HepG2 (cell line): ENCODE results near the gene OR6T1. TPM values are rescaled to one million over a fixed set of nuclear protein-coding genes. Genes with fewer than 3 reads are reported as not detected.

ENCODE experiments used
- ATAC-seq: fragments of 200-7000 bp; cut with Tn5 transposase; 3 replicates; pipeline ENCODE4 v1.9.1; 2020; ENCODE audit warnings: mild to moderate bottlenecking, moderate library complexity
- BruUV-seq: library from RNA; stranded (reverse); fragments of 400-500 nt; replicated peaks from 2 replicates; lab custom pipeline; 2021; lab: Mats Ljungman, UMichigan
- CTCF ChIA-PET: fragments of 300-600 bp; formaldehyde crosslinking; extraction: SDS; loops from one replicate; lab custom pipeline; 2021; ENCODE audit warnings: low total read pairs, inconsistent platforms, low intra/inter-chr PET ratio; lab: Yijun Ruan, JAX
- POLR2A ChIA-PET: fragments of 350-600 bp; sonication (Branson Sonifier 250); formaldehyde crosslinking; loops from one replicate; lab custom pipeline; 2020; ENCODE audit warnings: antibody characterized with exemption, inconsistent platforms; lab: Yijun Ruan, JAX
- DNase-seq: peaks from one replicate; pipeline ENCODE4 v3.0.0-alpha.2; 2015; ENCODE audit warnings: low spot score
- FAIRE-seq: peaks from 3 replicates; lab custom pipeline; 2011; peaks lifted over from hg19 to GRCh38; lab: Jason Lieb, UNC
- H2AFZ ChIP-seq: one replicate; pipeline ENCODE4 v1.6.1; 2011; ENCODE audit warnings: low read length, inconsistent platforms
- H3K27ac ChIP-seq: fragments of 300-600 bp; 3 replicates; pipeline ENCODE4 v1.8.0; 2011; ENCODE audit warnings: mixed run types, mild to moderate bottlenecking, mixed read lengths, low read length, inconsistent platforms; ENCODE audit not compliant: insufficient read depth; ENCODE audit errors: extremely low read length
- H3K27me3 ChIP-seq, 2 experiments: fragments of 200-600 bp in 1 of 2; 2 replicates in 1 of 2; 3 replicates in 1 of 2; pipeline versions ENCODE4 v1.6.0 to v1.8.0; 2011; ENCODE audit warnings: low read length in 2 of 2, mild to moderate bottlenecking in 2 of 2, moderate library complexity in 2 of 2, inconsistent platforms in 1 of 2; ENCODE audit not compliant: insufficient read depth in 2 of 2, control insufficient read depth in 1 of 2
- H3K36me3 ChIP-seq, 2 experiments: fragments of 200-600 bp in 1 of 2; replicated peaks in 1 of 2; 2 replicates in 1 of 2; 3 replicates in 1 of 2; pipeline versions ENCODE4 v1.5.1 to v1.8.0; 2011; ENCODE audit warnings: low read length in 2 of 2, inconsistent platforms in 1 of 2; ENCODE audit not compliant: insufficient read depth in 2 of 2, control insufficient read depth in 1 of 2
- H3K4me1 ChIP-seq: 2 replicates; pipeline ENCODE4 v1.5.1; 2012; ENCODE audit warnings: low read length, inconsistent platforms; ENCODE audit not compliant: insufficient read depth
- H3K4me2 ChIP-seq: 2 replicates; pipeline ENCODE4 v1.6.0; 2011; ENCODE audit warnings: low read depth, low read length, inconsistent platforms
- H3K4me3 ChIP-seq, 3 experiments: fragments of 200-600 bp in 1 of 3; sonication (generic), shearing (Covaris generic) in 1 of 3; replicated peaks in 1 of 3; 2 replicates each; pipeline ENCODE4 v1.5.1; 2011 to 2016; ENCODE audit warnings: low read length in 3 of 3, inconsistent platforms in 2 of 3, low read depth in 2 of 3, mild to moderate bottlenecking in 2 of 3, control low read depth in 1 of 3, mixed read lengths in 1 of 3; ENCODE audit not compliant: insufficient read depth in 1 of 3
- H3K79me2 ChIP-seq: one replicate; pipeline ENCODE4 v1.6.1; 2011; ENCODE audit warnings: low read length, inconsistent platforms; ENCODE audit not compliant: insufficient read depth
- H3K9ac ChIP-seq: 2 replicates; pipeline ENCODE4 v1.6.0; 2011; ENCODE audit warnings: mild to moderate bottlenecking, low read depth, low read length, inconsistent platforms; ENCODE audit not compliant: insufficient read depth
- H3K9me3 ChIP-seq: 2 replicates; pipeline ENCODE4 v1.5.1; 2012; ENCODE audit warnings: mild to moderate bottlenecking, low read length
- H4K20me1 ChIP-seq: 2 replicates; pipeline ENCODE4 v1.6.0; 2011; ENCODE audit warnings: inconsistent platforms, mild to moderate bottlenecking, low read length, moderate library complexity; ENCODE audit not compliant: insufficient read depth
- MATR3 ChIP-seq: sonication (generic); formaldehyde crosslinking; IDR thresholded peaks from 2 replicates; pipeline ENCODE4 v1.4.0; 2020; ENCODE audit warnings: missing genetic modification reagents
- RFXAP ChIP-seq: sonication (generic); formaldehyde crosslinking; IDR thresholded peaks from 2 replicates; pipeline ENCODE4 v1.4.0; 2020; ENCODE audit warnings: missing genetic modification reagents, borderline replicate concordance
- TBX3 ChIP-seq: fragments of 450-650 bp; IDR thresholded peaks from 2 replicates; pipeline ENCODE4 v1.6.1; 2017; ENCODE audit warnings: antibody characterized with exemption, mild to moderate bottlenecking, inconsistent platforms, borderline replicate concordance
- ZNF577 ChIP-seq: sonication (generic); formaldehyde crosslinking; IDR thresholded peaks from 2 replicates; pipeline ENCODE4 v1.4.0; 2020; ENCODE audit warnings: mild to moderate bottlenecking, low read depth, missing genetic modification reagents, borderline replicate concordance
- WGBS: methylation state at CpG from one replicate; pipeline ENCODE4 v1.1.6; 2017; ENCODE audit warnings: low lambda C conversion rate; 5-methylcytosine and 5-hydroxymethylcytosine counted together
- in situ Hi-C: cut with HindIII; loops from 2 replicates; pipeline ENCODE4 v1.10.0; 2017; ENCODE audit warnings: low pct_unique_long_range_greater_than_20kb; ENCODE audit not compliant: extremely low pct_ligation_motif_present
- intact Hi-C: fragments of 100-400 bp; cut with micrococcal nuclease; formaldehyde crosslinking; loops from one replicate; pipeline ENCODE4 v1.10.0; 2022; ENCODE audit not compliant: unreplicated experiment
- polyA plus RNA-seq, 8 experiments: library from polyadenylated mRNA; depleted of rRNA in 3 of 8; stranded (reverse) in 7 of 8; unstranded in 1 of 8; fragments of >200 nt; fragmentation: Illumina TruSeq in 4 of 8; extraction: Trizol in 4 of 8; gene quantifications; 2 replicates each; pipeline versions ENCODE4 v1.2.1 to v1.2.3, GENCODE V29; 2011 to 2016; ENCODE audit warnings: low read depth in 4 of 8, missing spikeins in 1 of 8, mixed read lengths in 1 of 8; ENCODE audit not compliant: insufficient read depth in 1 of 8
- total RNA-seq, 5 experiments: library from RNA; depleted of rRNA; stranded (reverse); fragments of >200 nt; fragmentation: Illumina TruSeq; extraction: Trizol; gene quantifications; 2 replicates each; pipeline ENCODE4 v1.2.3, GENCODE V29; 2016; ENCODE audit warnings: low read depth in 1 of 5
- TF ChIP-seq, protein P1 (sequence below): IDR thresholded peaks from 2 replicates; pipeline ENCODE4 v1.6.1; 2016; ENCODE audit warnings: low read depth, borderline replicate concordance
- TF ChIP-seq, protein P2 (sequence below): sonication (generic); formaldehyde crosslinking; IDR thresholded peaks from one replicate; pipeline ENCODE4 v1.5.1; 2020; ENCODE audit warnings: mild to moderate bottlenecking, missing genetic modification reagents; ENCODE audit errors: not compliant biosample characterization
- TF ChIP-seq, protein P3 (sequence below): sonication (generic); formaldehyde crosslinking; IDR thresholded peaks from 2 replicates; pipeline ENCODE4 v1.8.1; 2023; ENCODE audit warnings: mild to moderate bottlenecking, missing genetic modification reagents, borderline replicate concordance

Gene OR6T1
- total and polyA plus RNA-seq, 2 of the 13 experiments (the other 11 are each of a cell fraction or from before 2014, with no cell fraction given), result not detected

DNA sequence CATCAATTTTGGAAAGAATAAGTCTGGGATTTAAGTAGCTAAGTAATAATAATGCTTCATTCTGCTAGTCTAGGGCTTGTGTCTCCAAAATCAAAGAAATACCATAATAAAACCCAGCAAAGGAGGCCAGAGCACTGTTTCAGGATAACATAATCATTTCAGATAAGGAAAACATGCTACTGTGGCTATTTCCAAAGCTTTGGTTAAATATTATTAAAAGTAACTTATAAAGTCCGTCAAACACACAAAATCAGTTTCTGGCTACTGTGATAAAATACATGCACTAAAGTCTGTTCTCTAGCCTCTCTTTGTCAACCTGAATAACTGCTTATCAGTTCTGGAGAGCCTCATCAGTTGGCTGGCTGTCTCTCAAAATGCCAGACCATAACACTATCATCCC, 1.5 kb upstream of the OR6T1 start:
- Histone ChIP-seq H3K79me2 (no peaks in the 10 kb centered on the region), H3K4me2 (no peak overlapping the region), H4K20me1 (no peaks in the 10 kb centered on the region), H3K9ac (no peak overlapping the region), H3K9me3 (peaks cover 18% of the 10 kb centered on the region), H3K27me3 (no peaks in the 10 kb centered on the region), H3K4me3 (no peak overlapping the region), H2AFZ (no peak overlapping the region), H3K4me1 (no peaks in the 10 kb centered on the region), H3K36me3 (no peaks in the 10 kb centered on the region), H3K27ac (no peak overlapping the region)
- ATAC-seq, result no peak
- CTCF ChIA-PET, result no interaction called here
- POLR2A ChIA-PET, result no interaction called here
- intact Hi-C loops (no loop called here), in situ Hi-C loops (no loop called here)
- 0% methylated on average over 1 of the region's 1 CpG for WGBS
- DNase-seq, result no peak
- no peak for FAIRE-seq
- no TSS peak for BruUV-seq
- TF ChIP-seq ZNF577 (CRISPR knock-in tag), result no peak
- no peak for TF ChIP-seq MATR3 (CRISPR knock-in tag)
- TF ChIP-seq, protein P1, sequence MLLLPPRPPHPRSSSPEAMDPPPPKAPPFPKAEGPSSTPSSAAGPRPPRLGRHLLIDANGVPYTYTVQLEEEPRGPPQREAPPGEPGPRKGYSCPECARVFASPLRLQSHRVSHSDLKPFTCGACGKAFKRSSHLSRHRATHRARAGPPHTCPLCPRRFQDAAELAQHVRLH (CRISPR knock-in tag), result no peak
- TF ChIP-seq, protein P2, sequence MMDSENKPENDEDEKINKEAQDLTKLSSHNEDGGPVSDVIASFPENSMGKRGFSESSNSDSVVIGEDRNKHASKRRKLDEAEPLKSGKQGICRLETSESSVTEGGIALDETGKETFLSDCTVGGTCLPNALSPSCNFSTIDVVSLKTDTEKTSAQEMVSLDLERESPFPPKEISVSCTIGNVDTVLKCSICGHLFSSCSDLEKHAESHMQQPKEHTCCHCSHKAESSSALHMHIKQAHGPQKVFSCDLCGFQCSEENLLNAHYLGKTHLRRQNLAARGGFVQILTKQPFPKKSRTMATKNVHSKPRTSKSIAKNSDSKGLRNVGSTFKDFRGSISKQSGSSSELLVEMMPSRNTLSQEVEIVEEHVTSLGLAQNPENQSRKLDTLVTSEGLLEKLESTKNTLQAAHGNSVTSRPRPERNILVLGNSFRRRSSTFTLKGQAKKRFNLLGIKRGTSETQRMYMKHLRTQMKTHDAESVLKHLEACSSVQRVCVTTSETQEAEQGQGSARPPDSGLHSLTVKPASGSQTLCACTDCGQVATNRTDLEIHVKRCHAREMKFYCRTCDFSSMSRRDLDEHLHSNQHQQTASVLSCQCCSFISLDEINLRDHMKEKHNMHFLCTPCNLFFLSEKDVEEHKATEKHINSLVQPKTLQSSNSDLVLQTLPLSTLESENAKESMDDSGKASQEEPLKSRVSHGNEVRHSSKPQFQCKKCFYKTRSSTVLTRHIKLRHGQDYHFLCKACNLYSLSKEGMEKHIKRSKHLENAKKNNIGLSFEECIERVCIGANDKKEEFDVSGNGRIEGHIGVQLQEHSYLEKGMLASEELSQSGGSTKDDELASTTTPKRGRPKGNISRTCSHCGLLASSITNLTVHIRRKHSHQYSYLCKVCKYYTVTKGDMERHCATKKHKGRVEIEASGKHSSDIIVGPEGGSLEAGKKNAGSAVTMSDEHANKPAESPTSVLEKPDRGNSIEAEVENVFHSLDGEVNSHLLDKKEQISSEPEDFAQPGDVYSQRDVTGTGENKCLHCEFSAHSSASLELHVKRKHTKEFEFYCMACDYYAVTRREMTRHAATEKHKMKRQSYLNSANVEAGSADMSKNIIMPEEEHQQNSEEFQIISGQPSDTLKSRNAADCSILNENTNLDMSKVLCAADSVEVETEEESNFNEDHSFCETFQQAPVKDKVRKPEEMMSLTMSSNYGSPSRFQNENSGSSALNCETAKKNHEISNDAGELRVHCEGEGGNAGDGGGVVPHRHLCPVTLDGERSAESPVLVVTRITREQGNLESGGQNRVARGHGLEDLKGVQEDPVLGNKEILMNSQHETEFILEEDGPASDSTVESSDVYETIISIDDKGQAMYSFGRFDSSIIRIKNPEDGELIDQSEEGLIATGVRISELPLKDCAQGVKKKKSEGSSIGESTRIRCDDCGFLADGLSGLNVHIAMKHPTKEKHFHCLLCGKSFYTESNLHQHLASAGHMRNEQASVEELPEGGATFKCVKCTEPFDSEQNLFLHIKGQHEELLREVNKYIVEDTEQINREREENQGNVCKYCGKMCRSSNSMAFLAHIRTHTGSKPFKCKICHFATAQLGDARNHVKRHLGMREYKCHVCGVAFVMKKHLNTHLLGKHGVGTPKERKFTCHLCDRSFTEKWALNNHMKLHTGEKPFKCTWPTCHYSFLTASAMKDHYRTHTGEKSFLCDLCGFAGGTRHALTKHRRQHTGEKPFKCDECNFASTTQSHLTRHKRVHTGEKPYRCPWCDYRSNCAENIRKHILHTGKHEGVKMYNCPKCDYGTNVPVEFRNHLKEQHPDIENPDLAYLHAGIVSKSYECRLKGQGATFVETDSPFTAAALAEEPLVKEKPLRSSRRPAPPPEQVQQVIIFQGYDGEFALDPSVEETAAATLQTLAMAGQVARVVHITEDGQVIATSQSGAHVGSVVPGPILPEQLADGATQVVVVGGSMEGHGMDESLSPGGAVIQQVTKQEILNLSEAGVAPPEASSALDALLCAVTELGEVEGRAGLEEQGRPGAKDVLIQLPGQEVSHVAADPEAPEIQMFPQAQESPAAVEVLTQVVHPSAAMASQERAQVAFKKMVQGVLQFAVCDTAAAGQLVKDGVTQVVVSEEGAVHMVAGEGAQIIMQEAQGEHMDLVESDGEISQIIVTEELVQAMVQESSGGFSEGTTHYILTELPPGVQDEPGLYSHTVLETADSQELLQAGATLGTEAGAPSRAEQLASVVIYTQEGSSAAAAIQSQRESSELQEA (CRISPR knock-in tag), result no peak
- no peak for TF ChIP-seq TBX3
- TF ChIP-seq, protein P3, sequence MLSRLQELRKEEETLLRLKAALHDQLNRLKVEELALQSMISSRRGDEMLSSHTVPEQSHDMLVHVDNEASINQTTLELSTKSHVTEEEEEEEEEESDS (CRISPR knock-in tag), result no peak
- TF ChIP-seq RFXAP, result no peak
